HCT116 (cell line): ENCODE results near the gene ENTPD6.

ENCODE experiments used
- EZH2 ChIP-seq: fragments of 200-600 bp; sonication (generic); IDR thresholded peaks from 2 replicates; pipeline ENCODE4 v1.6.1; 2017; ENCODE audit warnings: antibody characterized with exemption, mixed run types
- POLR2A ChIP-seq: IDR thresholded peaks from 2 replicates; pipeline ENCODE4 v1.7.0; 2011; ENCODE audit warnings: borderline replicate concordance; ENCODE audit not compliant: insufficient read depth, insufficient read length; ENCODE audit errors: extremely low read depth
- POLR2AphosphoS5 ChIP-seq: IDR thresholded peaks from 2 replicates; pipeline ENCODE4 v1.6.1; 2011; ENCODE audit warnings: mild to moderate bottlenecking, low read depth, low read length, moderate library complexity
- RAD21 ChIP-seq: IDR thresholded peaks from 2 replicates; pipeline ENCODE4 v1.6.1; 2012; ENCODE audit warnings: low read depth, mild to moderate bottlenecking
- SIN3A ChIP-seq: IDR thresholded peaks from 2 replicates; pipeline ENCODE4 v1.6.1; 2012; ENCODE audit warnings: low read depth
- SP1 ChIP-seq: IDR thresholded peaks from 2 replicates; pipeline ENCODE4 v1.6.1; 2012; ENCODE audit warnings: low read depth
- TCF7L2 ChIP-seq: IDR thresholded peaks from 2 replicates; pipeline ENCODE4 v1.7.0; 2011; ENCODE audit warnings: borderline replicate concordance, inconsistent platforms; ENCODE audit not compliant: insufficient read depth, insufficient read length; ENCODE audit errors: extremely low read depth
- YY1 ChIP-seq: IDR thresholded peaks from 2 replicates; pipeline ENCODE4 v1.6.1; 2011; ENCODE audit warnings: low read length, low read depth, moderate library complexity, mild to moderate bottlenecking; ENCODE audit not compliant: insufficient replicate concordance; ENCODE audit errors: extremely low read depth
- TF ChIP-seq, protein P1 (sequence below), 3 experiments: fragments of 200-600 bp in 1 of 3; sonication (generic) in 1 of 3; IDR thresholded peaks in 2 of 3; conservative IDR thresholded peaks in 1 of 3; 2 replicates each; pipeline ENCODE4 v1.5.1; 2012 to 2017; ENCODE audit warnings: low read depth in 2 of 3, low read length in 2 of 3, antibody characterized with exemption in 1 of 3, borderline replicate concordance in 1 of 3, control low read depth in 1 of 3, mild to moderate bottlenecking in 1 of 3, mixed read lengths in 1 of 3, mixed run types in 1 of 3, moderate library complexity in 1 of 3; ENCODE audit not compliant: insufficient read depth in 1 of 3
- TF ChIP-seq, protein P2 (sequence below): IDR thresholded peaks from 2 replicates; pipeline ENCODE4 v1.6.1; 2012

DNA sequence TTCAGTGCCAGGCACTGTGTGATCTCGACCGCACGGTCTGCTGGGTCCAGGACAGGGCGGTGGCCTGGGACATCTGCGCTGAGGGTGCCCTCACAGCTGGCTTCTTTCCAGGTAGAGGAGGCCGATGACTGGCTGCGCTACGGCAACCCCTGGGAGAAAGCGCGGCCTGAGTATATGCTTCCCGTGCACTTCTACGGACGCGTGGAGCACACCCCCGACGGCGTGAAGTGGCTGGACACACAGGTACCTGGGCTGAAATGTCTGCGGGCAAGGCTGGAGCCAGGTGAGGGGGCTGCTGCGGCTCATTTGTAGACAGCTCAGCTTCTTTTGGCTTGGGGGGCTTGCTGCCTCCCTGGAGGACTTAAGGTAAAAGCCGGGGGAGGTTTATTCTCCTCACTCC lies 79.0 kb downstream of the ENTPD6 start:
- TF ChIP-seq RAD21: no peak
- TF ChIP-seq, protein P1, sequence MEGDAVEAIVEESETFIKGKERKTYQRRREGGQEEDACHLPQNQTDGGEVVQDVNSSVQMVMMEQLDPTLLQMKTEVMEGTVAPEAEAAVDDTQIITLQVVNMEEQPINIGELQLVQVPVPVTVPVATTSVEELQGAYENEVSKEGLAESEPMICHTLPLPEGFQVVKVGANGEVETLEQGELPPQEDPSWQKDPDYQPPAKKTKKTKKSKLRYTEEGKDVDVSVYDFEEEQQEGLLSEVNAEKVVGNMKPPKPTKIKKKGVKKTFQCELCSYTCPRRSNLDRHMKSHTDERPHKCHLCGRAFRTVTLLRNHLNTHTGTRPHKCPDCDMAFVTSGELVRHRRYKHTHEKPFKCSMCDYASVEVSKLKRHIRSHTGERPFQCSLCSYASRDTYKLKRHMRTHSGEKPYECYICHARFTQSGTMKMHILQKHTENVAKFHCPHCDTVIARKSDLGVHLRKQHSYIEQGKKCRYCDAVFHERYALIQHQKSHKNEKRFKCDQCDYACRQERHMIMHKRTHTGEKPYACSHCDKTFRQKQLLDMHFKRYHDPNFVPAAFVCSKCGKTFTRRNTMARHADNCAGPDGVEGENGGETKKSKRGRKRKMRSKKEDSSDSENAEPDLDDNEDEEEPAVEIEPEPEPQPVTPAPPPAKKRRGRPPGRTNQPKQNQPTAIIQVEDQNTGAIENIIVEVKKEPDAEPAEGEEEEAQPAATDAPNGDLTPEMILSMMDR (IDR thresholded peaks at IDR 0.05 in 2 of 3, conservative IDR thresholded peaks at IDR 0.05 in 1 of 3; ENCODE audit: borderline replicate concordance in 1 of 3, insufficient read depth in 1 of 3, low read depth in 2 of 3, low read length in 2 of 3): no peak
- TF ChIP-seq SIN3A: no peak
- no peak for TF ChIP-seq TCF7L2
- no peak for TF ChIP-seq SP1
- TF ChIP-seq POLR2A: no peak
- TF ChIP-seq, protein P2, sequence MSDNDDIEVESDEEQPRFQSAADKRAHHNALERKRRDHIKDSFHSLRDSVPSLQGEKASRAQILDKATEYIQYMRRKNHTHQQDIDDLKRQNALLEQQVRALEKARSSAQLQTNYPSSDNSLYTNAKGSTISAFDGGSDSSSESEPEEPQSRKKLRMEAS: no peak
- TF ChIP-seq YY1: no peak
- no peak for TF ChIP-seq POLR2AphosphoS5
- no peak for TF ChIP-seq EZH2
